ENCODE results near the gene TAF10.

The TAF10 gene

GRCh38 chr11:6640985-6641701 is 29.1 kb upstream of the TAF10 start:
- no peak for DNase-seq (ENCODE audit: low read depth in 2 of 2)

GRCh38 chr11:6640036-6640984 is 28.3 kb upstream of the TAF10 start:
- DNase-seq (ENCODE audit: low read depth in 2 of 2): no peak

GRCh38 chr11:6638429-6638828 is 26.4 kb upstream of the TAF10 start:
- DNase-seq (ENCODE audit: low read depth in 2 of 2): no peak

DNA sequence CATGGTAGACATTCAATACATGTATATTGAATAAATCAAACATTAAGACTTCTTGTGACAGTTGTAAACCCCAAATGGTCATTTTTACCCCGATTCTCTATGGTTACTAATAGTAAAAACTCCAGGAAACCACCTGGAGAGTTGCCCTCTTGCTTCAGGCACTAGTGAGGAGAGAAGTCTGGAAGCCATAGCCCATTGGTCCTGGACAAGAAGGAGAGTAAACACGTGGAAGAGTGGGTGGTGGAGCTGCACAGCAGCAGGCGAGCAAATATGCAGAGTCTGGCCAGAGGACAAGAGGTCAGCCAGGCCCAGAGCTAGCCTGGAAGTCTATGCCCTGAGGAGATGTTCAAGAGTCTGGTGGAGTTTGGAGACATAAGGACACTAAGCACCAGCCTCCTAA is 25.9 kb upstream of the TAF10 start:
- no peak for DNase-seq (ENCODE audit: low read depth in 2 of 2)

GRCh38 chr11:6636480-6636879 is 24.5 kb upstream of the TAF10 start:
- DNase-seq (ENCODE audit: low read depth in 2 of 2): no peak

- no peak for DNase-seq (ENCODE audit: low read depth in 2 of 2)
Observed at GRCh38 chr11:6635082-6635932, 23.3 kb upstream of the TAF10 start.

DNA sequence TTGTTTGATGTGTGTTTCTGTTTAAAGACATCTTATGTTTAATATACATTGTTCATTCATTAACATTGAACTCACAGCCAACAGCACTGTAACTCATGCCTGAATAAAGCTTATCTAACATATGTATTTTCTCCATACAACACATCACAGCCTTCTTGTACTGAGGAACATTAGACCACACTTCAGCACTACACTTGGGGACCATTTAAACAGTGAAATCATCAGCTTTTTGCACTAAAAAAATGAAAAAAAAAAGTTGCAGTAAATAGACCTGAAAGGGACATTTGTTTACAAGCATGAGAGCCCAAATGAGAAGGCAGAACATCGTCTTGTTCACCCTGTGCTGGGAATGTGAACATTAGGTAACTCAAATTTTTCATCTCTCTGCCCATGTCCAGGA is 22.5 kb upstream of the TAF10 start:
- no peak for DNase-seq (ENCODE audit: low read depth in 2 of 2)

DNA sequence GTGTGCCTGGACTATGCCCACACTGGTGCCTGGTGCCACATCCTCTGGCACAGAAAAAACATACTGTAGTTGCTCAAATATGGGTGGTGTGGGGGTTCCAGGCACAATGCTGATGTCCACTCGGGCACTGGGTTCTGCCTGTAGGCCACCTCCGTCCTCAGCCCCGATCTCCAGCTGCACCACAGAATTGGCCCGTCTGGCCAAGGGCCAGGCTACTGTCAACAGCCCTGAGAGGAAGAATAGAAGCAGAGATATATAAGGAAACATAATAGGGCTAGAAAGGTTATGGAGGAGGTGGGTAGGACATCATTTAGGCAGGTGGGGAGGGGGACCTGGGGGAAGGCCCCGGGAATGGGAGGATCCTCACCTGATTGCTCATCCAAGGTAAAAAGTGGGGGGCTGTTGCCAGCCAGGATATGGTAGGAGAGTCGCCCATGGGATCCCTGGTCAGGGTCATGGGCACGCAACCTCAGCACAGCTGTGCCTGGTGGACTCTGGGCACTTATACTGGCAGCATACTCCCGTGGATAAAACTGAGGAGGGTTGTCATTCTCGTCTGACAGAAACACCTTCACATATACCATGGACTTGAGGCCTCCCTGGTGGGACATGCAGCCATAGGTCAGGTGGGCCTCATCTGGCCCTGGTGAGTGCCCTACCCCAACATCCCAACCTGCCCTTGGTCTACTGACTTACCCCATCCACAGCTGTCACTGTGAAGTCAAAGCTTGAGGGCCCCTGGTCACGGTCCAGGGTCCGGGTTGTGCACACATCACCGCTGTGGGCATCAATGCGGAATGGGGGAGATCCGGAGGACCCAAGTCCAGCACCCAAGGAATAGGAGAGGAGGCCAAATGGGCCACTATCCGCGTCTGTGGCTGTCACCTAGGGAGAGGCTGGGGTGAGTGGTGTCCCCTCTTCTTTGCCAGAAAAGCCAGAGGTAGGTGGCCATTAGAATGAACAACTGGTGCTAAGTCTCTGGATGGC is 21.7 kb upstream of the TAF10 start:
- no peak for DNase-seq (ENCODE audit: low read depth in 2 of 2)

GRCh38 chr11:6632116-6633073 is 20.4 kb upstream of the TAF10 start:
- DNase-seq (ENCODE audit: low read depth in 2 of 2): no peak

DNA sequence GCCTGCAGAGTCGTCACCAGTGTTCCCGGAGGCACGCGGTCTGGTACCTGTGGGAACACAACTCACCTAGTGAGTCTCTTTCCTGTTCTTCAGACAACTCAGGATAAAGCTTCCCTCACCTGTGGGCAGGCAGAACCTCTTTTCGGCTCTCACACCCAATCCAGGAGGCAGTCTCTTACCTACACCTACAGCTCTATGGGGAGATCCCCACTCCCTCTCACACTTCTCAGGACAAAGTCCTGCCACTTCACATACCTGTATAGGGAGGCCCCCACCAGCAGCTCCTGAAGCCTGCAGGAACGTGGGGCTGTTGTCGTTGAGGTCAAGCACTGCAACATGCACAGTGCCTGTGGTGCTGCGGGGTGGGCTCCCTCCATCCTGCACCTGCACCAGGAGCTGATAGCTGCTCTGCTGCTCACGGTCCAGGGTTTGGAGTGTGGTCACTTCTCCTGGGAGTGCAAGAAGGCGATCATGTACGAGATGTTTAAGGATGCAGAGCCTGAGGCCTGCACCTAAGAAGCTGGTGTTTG is 19.4 kb upstream of the TAF10 start:
- DNase-seq (ENCODE audit: low read depth in 2 of 2): no peak

DNA sequence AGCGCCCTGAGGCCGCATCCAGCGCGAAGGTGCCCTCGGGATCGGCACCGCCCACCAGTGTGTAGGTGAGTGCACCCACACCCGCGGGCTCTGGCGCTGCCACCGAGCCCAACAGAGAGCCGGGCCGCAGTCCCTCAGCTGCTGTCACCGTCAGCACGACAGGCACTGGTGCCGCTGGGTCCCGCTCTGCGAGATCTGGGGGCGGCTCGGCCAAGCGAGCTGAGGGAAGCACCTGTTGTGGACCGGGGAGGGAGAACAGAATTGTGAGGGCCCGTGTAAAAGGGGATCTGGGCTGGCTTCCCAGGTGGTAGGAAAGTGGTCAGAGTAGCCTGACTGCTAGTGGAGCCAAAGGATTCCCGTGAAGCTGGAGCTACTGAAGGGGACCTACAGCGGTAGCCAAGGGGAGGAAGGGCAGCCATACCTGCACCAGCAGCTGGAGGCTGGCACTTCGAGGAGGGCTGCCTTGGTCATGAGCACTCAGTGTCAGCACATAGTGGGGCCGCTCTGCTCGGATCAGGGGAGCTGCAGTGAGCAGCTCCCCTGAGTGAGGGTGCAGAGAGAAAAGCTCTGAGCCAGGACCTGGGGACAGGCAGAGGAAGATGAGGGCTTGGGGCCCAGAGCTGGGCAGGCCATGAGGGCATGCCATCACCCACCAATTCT is 18.7 kb upstream of the TAF10 start:
- no peak for DNase-seq (ENCODE audit: low read depth in 2 of 2)

DNA sequence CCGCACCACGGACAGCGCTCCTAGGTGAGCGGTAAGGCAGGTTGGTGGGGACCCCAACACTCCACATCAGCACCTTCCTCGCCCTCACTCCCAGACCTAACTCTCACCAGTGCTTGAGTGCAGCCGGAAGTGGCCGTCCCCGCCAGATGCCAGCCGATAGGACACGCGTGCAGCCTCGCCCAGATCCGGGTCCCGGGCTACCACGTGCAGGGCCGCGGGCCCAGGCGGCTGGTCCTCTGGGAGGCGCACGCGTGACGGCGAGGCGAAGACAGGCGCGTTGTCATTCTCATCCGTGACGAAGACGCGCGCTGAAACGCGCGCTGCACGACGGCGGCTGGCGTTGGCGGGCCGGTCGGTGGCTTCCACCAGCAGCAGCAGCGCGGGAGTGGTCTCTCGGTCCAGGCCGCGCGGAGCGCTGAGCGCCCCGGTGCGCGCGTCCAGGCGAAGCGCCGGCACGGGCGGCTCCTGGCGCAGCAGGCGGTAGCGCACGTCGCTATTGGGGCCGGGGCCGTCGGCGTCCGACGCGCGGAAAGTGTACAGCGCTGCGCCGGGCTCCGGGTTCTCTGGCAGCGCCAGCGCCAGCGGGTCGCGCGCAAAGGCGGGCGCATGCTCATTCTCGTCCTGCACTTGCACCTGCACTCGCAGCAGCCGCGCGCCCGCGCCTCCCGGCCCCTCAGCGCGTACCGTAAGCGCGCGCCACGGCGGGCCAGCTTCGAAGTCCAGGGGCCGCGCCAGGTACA is 18.0 kb upstream of the TAF10 start:
- DNase-seq (ENCODE audit: low read depth in 2 of 2): no peak

DNA sequence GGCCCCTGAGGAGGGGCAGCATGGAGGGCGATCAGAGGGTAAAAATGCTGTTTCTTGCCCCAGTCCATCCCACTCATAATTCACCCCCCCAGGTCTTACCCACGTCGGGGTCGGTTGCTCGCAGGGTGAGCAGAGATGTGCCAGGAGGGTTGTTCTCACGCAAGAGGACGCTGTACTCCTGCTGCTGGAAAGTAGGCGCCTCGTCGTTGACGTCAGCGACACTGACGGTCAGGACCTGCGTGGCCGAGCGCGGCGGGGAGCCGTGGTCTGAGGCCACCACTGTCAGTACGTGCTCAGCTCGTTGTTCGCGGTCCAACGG is 17.5 kb upstream of the TAF10 start:
- no peak for DNase-seq (ENCODE audit: low read depth in 2 of 2)

GRCh38 chr11:6628526-6628925 is 16.5 kb upstream of the TAF10 start:
- DNase-seq (ENCODE audit: low read depth in 2 of 2): no peak

- DNase-seq (ENCODE audit: low read depth in 2 of 2): no peak
Observed at GRCh38 chr11:6627762-6628241, 15.8 kb upstream of the TAF10 start.

DNA sequence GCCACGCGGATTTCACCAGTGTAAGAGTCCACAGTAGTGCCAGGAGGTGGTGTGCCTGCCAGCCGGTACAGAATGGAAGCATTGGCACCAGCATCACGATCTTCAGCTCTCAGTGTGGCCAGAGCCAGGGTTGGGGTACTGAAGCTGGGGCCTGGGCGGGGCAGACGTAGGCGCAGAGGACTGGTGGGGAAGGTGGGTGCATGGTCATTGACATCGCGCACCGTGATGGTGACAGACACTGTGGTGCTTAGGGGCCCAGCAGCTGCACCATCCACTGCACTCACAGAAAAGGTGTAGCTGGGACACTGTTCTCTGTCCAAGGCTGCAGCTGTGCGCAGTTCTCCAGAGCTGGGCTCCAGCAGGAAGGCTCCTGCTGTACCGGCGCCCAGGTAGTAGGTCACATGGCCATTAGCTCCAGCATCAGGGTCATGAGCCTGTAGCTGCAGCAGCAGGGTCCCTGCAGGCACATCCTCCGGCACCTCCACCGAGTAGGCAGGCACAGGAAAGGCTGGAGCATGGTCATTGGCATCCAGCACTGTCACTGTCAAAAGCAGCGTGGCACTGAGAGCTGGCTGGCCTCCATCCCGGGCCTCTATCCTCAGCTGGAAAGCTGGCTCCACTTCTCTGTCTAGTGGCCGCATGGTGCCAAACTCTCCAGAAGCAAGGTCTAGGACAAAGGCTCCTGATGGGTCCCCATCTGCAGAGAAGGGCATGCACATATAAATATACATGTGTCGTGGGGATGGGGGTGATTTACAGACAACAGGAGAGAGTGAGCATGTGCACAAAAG is 15.2 kb upstream of the TAF10 start:
- DNase-seq (ENCODE audit: low read depth in 2 of 2): no peak

GRCh38 chr11:6625832-6626420 is 13.9 kb upstream of the TAF10 start:
- DNase-seq (ENCODE audit: low read depth in 2 of 2): no peak

All from stimulated activated CD8-positive, alpha-beta memory T cell treated with anti-CD3 and anti-CD28 coated beads, Interleukin-15, amount 100 ng/mL, for 48 hours (primary cell).